HCEC 1CT (cell line): ENCODE measurements around the gene STK31.
"Not testable (repeated sequence)": the region's sequence is repeated elsewhere in the genome, so short reads cannot be mapped to it uniquely, and the experiment has no call there.

Experiments
- DNase-seq: peaks from one replicate; pipeline ENCODE4 v3.0.0-alpha.2; 2017

STK31 gene

GRCh38 chr7:23804707-23805106 is 94.7 kb downstream of the STK31 start:
- no peak for DNase-seq

GRCh38 chr7:23808421-23808820 is 98.4 kb downstream of the STK31 start:
- no peak for DNase-seq

GRCh38 chr7:23810099-23810498 is 100.1 kb downstream of the STK31 start:
- no peak for DNase-seq

GRCh38 chr7:23811540-23811939 is 101.5 kb downstream of the STK31 start:
- peak; percentile 37 for DNase-seq

GRCh38 chr7:23828125-23828524 is 118.1 kb downstream of the STK31 start:
- DNase-seq, result not testable (repeated sequence)

- DNase-seq, result not testable (repeated sequence)
Observed at GRCh38 chr7:23832733-23833132, 122.7 kb downstream of the STK31 start.

GRCh38 chr7:23833405-23833804 is 123.4 kb downstream of the STK31 start:
- DNase-seq, result no peak

- DNase-seq, result not testable (repeated sequence)
Observed at GRCh38 chr7:23844837-23845236, 134.8 kb downstream of the STK31 start.

GRCh38 chr7:23852135-23852534 is 142.1 kb downstream of the STK31 start:
- DNase-seq, result no peak

- no peak for DNase-seq
Observed at GRCh38 chr7:23852988-23853387, 143.0 kb downstream of the STK31 start.

GRCh38 chr7:23863209-23863787 is 153.3 kb downstream of the STK31 start:
- DNase-seq, result peak; percentile 53

GRCh38 chr7:23864973-23865372 is 155.0 kb downstream of the STK31 start:
- peak; percentile 94 for DNase-seq

GRCh38 chr7:23873306-23873705 is 163.3 kb downstream of the STK31 start:
- DNase-seq, result no peak

- DNase-seq, result not testable (repeated sequence)
Observed at GRCh38 chr7:23876526-23876925, 166.5 kb downstream of the STK31 start.
